Measurements from ENCODE around the gene BCL7C. TPM values are rescaled to one million over a fixed set of nuclear protein-coding genes. Genes with fewer than 3 reads are reported as not detected.
A peak's percentile ranks its signal among the peaks of the same experiment; 100 is the strongest.

BCL7C gene
- total RNA-seq, 1 experiment from 2014 or later: 44.9 TPM

- TF ChIP-seq ELF1 (IDR thresholded peaks at IDR 0.05; ENCODE audit: borderline replicate concordance, low read depth): no peak; the same call in 1 of the 2 replicates
- no peak for TF ChIP-seq SRF (IDR thresholded peaks at IDR 0.05; ENCODE audit: low read depth)
- no peak for TF ChIP-seq REST (IDR thresholded peaks at IDR 0.05; ENCODE audit: low read depth)
- TF ChIP-seq ZNF274 (IDR thresholded peaks at IDR 0.05; ENCODE audit: low read depth, low read length): no peak
- TF ChIP-seq ZBTB33 (IDR thresholded peaks at IDR 0.05; ENCODE audit: extremely low read depth, insufficient replicate concordance, low read length): peak; percentile 49
- TF ChIP-seq YY1 (IDR thresholded peaks at IDR 0.05; ENCODE audit: extremely low read depth, insufficient replicate concordance, low read depth, low read length): peak; percentile 80
- no peak for TF ChIP-seq EZH2phosphoT487 (IDR thresholded peaks at IDR 0.05; ENCODE audit: borderline replicate concordance)
- TF ChIP-seq, protein P1, sequence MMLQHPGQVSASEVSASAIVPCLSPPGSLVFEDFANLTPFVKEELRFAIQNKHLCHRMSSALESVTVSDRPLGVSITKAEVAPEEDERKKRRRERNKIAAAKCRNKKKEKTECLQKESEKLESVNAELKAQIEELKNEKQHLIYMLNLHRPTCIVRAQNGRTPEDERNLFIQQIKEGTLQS (IDR thresholded peaks at IDR 0.05): no peak
- TF ChIP-seq CEBPB (IDR thresholded peaks at IDR 0.05; ENCODE audit: low read depth): no peak
- TF ChIP-seq EZH2 (IDR thresholded peaks at IDR 0.05): no peak
Observed at GRCh38 chr16:30874821-30875717, 18.8 kb downstream of the BCL7C start (continued).

All from HCT116 (cell line).